A673 (cell line): ENCODE results near the gene HCFC2. TPM values are rescaled to one million over a fixed set of nuclear protein-coding genes. Genes with fewer than 3 reads are reported as not detected.

Experiments
- BruUV-seq: library from RNA; stranded (reverse); fragments of 400-500 nt; replicated peaks from 2 replicates; lab custom pipeline; 2021; lab: Mats Ljungman, UMichigan
- CTCF ChIA-PET: fragments of 300-600 bp; sonication (Branson Sonifier 250); formaldehyde crosslinking; loops from one replicate; lab custom pipeline; 2022; ENCODE audit warnings: antibody characterized with exemption; lab: Charles Lee
- POLR2A ChIA-PET: fragments of 300-600 bp; sonication (Branson Sonifier 250); formaldehyde crosslinking; loops from one replicate; lab custom pipeline; 2022; ENCODE audit warnings: antibody characterized with exemption; ENCODE audit not compliant: low non-redundant PET; lab: Charles Lee
- DNase-seq: peaks from one replicate; pipeline ENCODE4 v3.0.0-alpha.2; 2015; ENCODE audit warnings: low spot score
- H3K27ac ChIP-seq: fragments of 200-600 bp; sonication (generic); 2 replicates; pipeline ENCODE4 v1.5.1; 2016; ENCODE audit warnings: mixed run types, low read depth, mild to moderate bottlenecking, mixed read lengths, antibody characterized with exemption, low read length; ENCODE audit not compliant: poor library complexity, severe bottlenecking
- H3K27me3 ChIP-seq: fragments of 200-600 bp; sonication (generic); replicated peaks from 2 replicates; pipeline ENCODE4 v1.6.1; 2017; ENCODE audit warnings: mixed run types, low read depth, mild to moderate bottlenecking, mixed read lengths, antibody characterized with exemption, low read length; ENCODE audit not compliant: insufficient read depth, poor library complexity
- H3K36me3 ChIP-seq: fragments of 200-600 bp; sonication (generic); 2 replicates; pipeline ENCODE4 v1.6.1; 2016; ENCODE audit warnings: mixed run types, mild to moderate bottlenecking, mixed read lengths, antibody characterized with exemption, low read length; ENCODE audit not compliant: insufficient read depth, poor library complexity, severe bottlenecking
- H3K4me1 ChIP-seq: fragments of 200-600 bp; sonication (generic); 2 replicates; pipeline ENCODE4 v1.6.1; 2017; ENCODE audit warnings: mixed run types, mild to moderate bottlenecking, mixed read lengths, antibody characterized with exemption, low read length; ENCODE audit not compliant: insufficient read depth, poor library complexity, severe bottlenecking
- H3K4me3 ChIP-seq: fragments of 200-600 bp; sonication (generic); 2 replicates; pipeline ENCODE4 v1.5.1; 2016; ENCODE audit warnings: low read depth, mixed run types, mild to moderate bottlenecking, mixed read lengths, low read length; ENCODE audit not compliant: poor library complexity, severe bottlenecking
- H3K9me3 ChIP-seq: fragments of 200-600 bp; sonication (generic); 2 replicates; pipeline ENCODE4 v1.6.1; 2016; ENCODE audit warnings: mixed run types, low read depth, mild to moderate bottlenecking, mixed read lengths, antibody characterized with exemption, low read length; ENCODE audit not compliant: poor library complexity, severe bottlenecking
- EZH2 ChIP-seq: fragments of 200-600 bp; sonication (generic); IDR thresholded peaks from 2 replicates; pipeline ENCODE4 v1.6.1; 2017; ENCODE audit warnings: borderline replicate concordance, low read depth, mild to moderate bottlenecking, mixed read lengths, antibody characterized with exemption, low read length; ENCODE audit not compliant: poor library complexity, severe bottlenecking
- intact Hi-C: fragments of 100-400 bp; cut with micrococcal nuclease; formaldehyde crosslinking; loops from one replicate; pipeline ENCODE4 v1.10.0; 2022; ENCODE audit not compliant: unreplicated experiment
- total RNA-seq: library from RNA; stranded (reverse); gene quantifications from 2 replicates; pipeline ENCODE4 v1.2.3, GENCODE V29; 2021
- TF ChIP-seq, protein P1 (sequence below): fragments of 300-800, 200-600 bp; sonication (generic); conservative IDR thresholded peaks from 2 replicates; pipeline ENCODE4 v1.5.1; 2017; ENCODE audit warnings: low read depth, mild to moderate bottlenecking, antibody characterized with exemption, low read length, moderate library complexity, mixed read lengths

HCFC2 gene
- total RNA-seq, 1 experiment from 2014 or later = 8.5 TPM

DNA sequence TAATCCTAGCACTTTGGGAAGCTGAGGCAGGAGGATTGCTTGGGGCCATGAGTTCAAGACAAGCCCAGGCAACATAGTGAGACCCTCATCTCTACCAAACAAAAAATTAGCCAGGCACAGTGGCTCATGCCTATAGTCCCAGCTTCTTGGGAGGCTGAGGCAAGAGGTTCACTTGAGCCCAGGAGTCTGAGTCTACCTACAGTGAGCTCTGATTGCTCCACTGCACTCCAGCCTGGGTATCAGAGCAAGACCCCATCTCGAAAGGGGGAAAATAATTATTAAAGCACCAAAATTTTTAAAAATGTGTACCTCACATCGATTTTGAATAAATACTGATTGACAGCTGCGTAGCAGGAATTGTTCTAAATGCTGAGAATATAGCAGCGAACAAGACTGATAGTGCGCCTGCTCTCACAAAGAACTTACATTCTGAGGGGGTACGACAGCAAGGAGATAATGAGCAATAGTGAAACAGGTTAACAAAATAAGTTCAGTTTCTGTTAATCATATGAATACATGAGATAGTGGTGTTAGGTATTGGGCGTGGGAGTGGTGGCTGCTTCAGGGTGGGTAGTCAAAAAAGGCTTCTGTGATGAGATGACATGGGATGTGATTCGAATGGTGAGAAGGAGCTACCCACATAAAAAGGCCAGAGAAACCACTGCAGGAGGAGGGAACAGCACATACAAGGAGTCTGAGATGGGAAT is 19.6 kb downstream of the HCFC2 start:
- DNase-seq = no peak
- TF ChIP-seq EZH2 = no peak
- TF ChIP-seq, protein P1, sequence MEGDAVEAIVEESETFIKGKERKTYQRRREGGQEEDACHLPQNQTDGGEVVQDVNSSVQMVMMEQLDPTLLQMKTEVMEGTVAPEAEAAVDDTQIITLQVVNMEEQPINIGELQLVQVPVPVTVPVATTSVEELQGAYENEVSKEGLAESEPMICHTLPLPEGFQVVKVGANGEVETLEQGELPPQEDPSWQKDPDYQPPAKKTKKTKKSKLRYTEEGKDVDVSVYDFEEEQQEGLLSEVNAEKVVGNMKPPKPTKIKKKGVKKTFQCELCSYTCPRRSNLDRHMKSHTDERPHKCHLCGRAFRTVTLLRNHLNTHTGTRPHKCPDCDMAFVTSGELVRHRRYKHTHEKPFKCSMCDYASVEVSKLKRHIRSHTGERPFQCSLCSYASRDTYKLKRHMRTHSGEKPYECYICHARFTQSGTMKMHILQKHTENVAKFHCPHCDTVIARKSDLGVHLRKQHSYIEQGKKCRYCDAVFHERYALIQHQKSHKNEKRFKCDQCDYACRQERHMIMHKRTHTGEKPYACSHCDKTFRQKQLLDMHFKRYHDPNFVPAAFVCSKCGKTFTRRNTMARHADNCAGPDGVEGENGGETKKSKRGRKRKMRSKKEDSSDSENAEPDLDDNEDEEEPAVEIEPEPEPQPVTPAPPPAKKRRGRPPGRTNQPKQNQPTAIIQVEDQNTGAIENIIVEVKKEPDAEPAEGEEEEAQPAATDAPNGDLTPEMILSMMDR = no peak
- Histone ChIP-seq H3K4me3 (no peak overlapping the region), H3K36me3 (peaks cover 10% of the 10 kb centered on the region), H3K4me1 (no peaks in the 10 kb centered on the region), H3K9me3 (no peaks in the 10 kb centered on the region), H3K27me3 (no peaks in the 10 kb centered on the region), H3K27ac (no peak overlapping the region)
- no TSS peak for BruUV-seq
- intact Hi-C loops = no loop called here
- CTCF ChIA-PET = no interaction called here
- POLR2A ChIA-PET = no interaction called here

DNA sequence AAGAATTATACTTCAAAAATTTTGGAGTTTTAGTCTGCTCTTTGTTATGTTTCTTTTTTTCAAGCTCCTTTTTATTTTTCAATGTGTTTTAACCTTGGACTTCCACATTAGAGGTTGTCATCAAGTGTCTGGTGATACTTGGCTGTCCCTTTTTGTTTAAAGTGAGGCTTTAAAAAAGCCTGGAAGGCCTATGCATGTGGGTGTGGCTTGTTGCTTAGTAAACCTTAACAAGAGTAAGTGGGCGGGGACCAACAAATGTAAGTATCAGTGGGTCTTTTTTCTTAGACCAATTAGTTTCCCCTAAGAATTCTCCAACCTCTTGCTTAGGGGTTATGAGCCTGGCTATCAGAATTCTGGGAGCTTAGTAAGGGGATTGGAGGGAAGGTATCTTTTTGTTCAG is 26.4 kb downstream of the HCFC2 start:
- H3K36me3 ChIP-seq = peaks cover 7% of the 10 kb centered on the region
- no peak overlapping the region for H3K4me3 ChIP-seq
- intact Hi-C loops = no loop called here
- peak; percentile 27 for DNase-seq
- POLR2A ChIA-PET = no interaction called here
- H3K4me1 ChIP-seq = no peaks in the 10 kb centered on the region
- no peaks in the 10 kb centered on the region for H3K27me3 ChIP-seq
- H3K27ac ChIP-seq = no peak overlapping the region
- H3K9me3 ChIP-seq = no peaks in the 10 kb centered on the region
- CTCF ChIA-PET = no interaction called here
- no TSS peak for BruUV-seq
- TF ChIP-seq, protein P1 = no peak
- no peak for TF ChIP-seq EZH2

DNA sequence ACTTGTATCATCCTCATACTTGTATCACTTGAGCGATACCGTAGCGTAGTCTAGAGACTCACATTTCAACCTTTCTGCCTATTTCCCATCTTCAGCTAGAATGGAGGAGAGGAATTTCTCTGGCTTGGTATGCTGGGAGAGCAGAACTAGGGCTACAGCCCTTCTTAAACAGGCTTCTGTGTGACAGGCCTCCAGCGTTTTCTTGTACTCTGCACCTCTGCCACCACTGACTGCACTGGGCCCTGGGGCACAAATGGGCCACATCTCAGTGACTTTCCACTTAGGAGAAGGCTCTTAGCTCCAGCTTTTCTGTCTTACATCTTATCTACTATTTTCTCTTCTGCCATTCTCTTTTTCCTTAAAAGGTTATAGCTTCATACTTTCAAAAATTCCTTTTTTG is 26.8 kb downstream of the HCFC2 start:
- intact Hi-C loops = no loop called here
- BruUV-seq = no TSS peak
- peaks cover 7% of the 10 kb centered on the region for H3K36me3 ChIP-seq
- no peaks in the 10 kb centered on the region for H3K4me1 ChIP-seq
- H3K4me3 ChIP-seq = no peak overlapping the region
- H3K27ac ChIP-seq = no peak overlapping the region
- H3K27me3 ChIP-seq = no peaks in the 10 kb centered on the region
- ChIA-PET POLR2A (interaction anchor here (0.5 kb wide), 1 partner anchor 161 kb away, joined by 3 read pairs; the partner anchor contains the start of gene HSP90B1), CTCF (no interaction called here)
- DNase-seq = no peak
- H3K9me3 ChIP-seq = no peaks in the 10 kb centered on the region
- TF ChIP-seq, protein P1 = no peak
- no peak for TF ChIP-seq EZH2
